GM19025 (cell line): ENCODE results near the gene RAB14.
A peak's percentile ranks its signal among the peaks of the same experiment; 100 is the strongest.

Experiments used
- ATAC-seq: cut with Tn5 transposase; IDR thresholded peaks from one replicate; pipeline ENCODE4 v1.9.1; 2021; ENCODE audit warnings: mild to moderate bottlenecking, low read depth, moderate library complexity; ENCODE audit not compliant: unreplicated experiment

The RAB14 gene

DNA sequence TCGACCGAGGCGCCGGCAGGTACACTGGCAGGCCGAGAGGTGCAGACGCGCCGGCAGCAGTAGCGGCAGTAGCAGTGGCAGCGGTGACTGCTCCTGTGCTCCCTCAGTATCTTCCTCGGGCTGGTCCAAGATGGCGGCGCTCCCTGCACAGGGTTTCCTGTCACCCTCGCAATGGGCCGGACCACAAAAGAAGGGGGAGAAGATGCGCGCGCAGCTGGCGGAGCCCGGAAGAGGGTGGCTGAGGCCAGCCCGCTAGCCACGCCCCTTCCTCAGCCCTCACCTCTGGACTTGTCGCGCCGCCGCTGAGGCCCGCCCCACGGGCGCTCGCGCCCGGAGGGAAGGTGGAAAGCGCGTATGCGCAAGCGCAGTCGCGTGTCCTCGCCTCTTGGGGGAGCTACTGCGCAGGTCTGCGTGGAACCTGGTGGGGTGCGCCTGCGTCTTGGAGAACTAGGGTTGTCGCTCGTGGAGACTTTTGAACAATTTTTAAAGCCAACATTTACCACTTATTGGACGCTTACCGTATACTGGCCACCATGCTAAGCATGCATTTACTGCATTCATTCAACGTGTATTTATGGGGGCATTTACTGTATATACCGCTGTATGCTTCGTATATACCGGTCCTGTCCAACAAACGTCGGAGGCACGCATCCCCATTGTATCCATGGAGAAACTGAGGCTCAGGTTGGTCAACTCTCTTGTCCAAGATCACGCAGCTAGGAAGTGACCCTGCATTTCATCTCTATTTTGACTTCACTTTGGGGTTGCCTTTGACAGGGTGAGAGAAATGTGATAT is at the start of gene RAB14:
TSS of gene RAB14 (minus strand) at position 132 of the 796 bp plus-strand sequence. CDS start 8,457 bp downstream, outside the sequence.
- ATAC-seq: peak; percentile 88

- no peak for ATAC-seq
Measured at GRCh38 chr9:121249563-121249962, 47.9 kb upstream of the RAB14 start.

GRCh38 chr9:121246821-121247561 is 45.3 kb upstream of the RAB14 start:
- ATAC-seq: no peak

- no peak for ATAC-seq
Measured at GRCh38 chr9:121242959-121243346, 41.3 kb upstream of the RAB14 start.

- ATAC-seq: no peak
Measured at GRCh38 chr9:121242219-121242958, 40.7 kb upstream of the RAB14 start.

- ATAC-seq: no peak
Measured at GRCh38 chr9:121240472-121241135, 38.9 kb upstream of the RAB14 start.

DNA sequence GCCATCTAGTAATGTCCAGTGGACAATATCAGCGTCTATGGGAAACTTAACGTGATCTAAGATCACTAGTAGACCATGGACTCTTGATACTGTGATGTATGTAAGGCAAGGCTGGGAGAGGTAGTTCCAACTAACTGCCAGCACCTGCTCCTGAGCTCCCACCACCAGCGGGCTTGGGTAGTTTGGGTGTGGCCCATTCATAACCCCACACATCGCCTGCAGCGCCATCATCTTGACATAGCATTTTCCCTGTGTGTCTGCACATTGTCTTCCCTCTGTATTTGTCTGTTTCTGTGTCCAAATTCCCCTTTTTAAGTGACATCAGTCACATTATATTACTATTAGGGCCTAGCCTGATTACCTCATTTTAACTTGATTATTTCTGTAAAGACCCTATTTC is 38.2 kb upstream of the RAB14 start:
- no peak for ATAC-seq

- no peak for ATAC-seq
Measured at GRCh38 chr9:121239071-121239470, 37.4 kb upstream of the RAB14 start.

DNA sequence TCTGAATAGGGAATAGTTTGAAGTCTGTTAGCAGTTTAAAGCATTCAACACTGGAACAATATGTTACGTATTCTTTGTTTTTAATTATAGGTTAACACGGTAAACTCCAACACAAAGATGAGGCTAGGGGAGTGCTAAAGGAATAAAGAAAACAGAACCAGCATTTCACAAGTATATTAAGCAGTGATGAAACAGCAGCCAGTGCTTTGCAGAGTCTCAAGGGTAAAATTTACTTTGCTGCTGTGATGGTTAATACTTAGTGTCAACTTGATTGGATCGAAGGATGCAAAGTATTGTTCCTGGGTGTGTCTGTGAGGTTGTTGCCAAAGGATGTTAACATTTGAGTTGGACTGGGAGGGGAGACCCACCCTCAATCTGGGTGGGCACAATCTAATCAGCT is 36.2 kb upstream of the RAB14 start:
- no peak for ATAC-seq

GRCh38 chr9:121235512-121235911 is 33.8 kb upstream of the RAB14 start:
- no peak for ATAC-seq

DNA sequence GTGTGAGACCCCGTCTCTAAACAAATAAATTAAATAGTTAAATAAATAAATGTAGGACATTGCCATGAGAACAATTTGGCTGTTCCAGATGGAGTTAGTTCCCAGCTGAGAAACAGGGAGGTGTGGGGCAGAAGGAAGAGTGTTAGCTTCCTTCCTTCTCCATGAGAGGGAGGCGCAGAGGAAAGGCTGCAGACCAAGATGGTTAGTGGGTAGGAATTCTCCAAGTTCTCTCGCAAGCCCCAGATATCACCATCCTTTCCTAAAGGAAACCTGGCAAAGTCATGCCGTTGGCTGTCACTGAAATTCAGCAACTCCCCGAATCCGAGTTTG is 33.1 kb upstream of the RAB14 start:
- ATAC-seq: no peak

DNA sequence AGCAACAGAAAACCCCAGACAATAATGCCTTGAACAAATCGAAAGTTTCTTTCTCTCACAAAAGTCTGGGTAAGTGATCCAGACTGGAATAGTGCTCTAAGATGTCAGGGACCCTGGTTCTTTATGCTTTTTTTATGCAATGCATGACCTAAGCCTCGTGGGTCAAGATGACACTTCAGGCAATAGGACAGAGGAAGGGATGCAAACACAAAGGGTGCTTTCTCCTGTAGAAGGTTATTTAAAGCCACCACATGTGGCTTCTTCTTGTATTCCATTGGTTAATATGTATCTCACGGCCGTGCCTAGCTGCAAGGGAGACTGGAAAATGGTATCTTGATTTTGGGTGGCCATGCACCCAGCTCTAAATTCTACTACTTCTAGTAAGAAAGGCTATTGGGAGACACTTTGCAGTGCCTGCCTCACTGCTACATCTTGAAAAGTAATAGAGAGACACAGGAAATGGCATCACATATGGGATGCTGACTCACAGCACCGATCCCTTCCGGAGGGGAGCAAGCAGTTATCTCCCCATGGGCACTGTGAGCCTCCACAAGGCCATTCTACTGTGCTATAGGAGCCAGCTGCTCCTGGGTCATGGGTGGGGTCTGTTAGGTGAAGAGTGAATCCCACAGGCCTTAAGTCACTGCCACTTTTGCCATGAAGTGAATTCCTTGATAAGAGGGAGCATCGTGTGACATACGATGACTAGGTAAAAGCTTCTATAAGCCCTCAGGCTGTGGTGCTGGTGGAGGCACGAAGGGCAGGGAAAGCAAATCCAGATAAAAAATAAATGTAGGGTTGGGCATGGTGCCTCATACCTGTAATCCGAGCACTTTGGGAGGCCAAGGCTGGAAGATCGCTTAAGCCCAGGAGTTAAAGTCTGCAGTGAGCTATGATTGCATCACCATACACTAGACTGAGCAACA is 32.5 kb upstream of the RAB14 start:
- ATAC-seq: no peak

DNA sequence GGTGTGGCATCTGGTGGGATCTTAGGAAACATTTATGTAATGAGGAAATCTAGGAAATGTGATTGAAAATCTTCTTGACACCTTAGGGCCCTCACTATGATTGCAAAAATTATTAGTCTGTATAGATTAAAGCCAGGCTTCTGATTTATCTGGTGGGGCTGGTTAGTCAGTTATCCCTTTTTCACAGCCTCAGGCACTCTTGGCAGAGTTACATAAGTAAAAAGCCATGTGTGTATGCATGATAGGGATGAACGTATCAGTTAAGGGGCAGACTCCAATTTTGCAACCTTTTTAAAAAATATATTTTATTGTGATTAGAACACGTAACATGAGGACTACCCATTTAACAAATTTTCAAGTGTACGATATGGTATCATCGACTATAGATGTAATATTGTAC is 30.6 kb upstream of the RAB14 start:
- ATAC-seq: no peak

- no peak for ATAC-seq
Measured at GRCh38 chr9:121230256-121230655, 28.6 kb upstream of the RAB14 start.

DNA sequence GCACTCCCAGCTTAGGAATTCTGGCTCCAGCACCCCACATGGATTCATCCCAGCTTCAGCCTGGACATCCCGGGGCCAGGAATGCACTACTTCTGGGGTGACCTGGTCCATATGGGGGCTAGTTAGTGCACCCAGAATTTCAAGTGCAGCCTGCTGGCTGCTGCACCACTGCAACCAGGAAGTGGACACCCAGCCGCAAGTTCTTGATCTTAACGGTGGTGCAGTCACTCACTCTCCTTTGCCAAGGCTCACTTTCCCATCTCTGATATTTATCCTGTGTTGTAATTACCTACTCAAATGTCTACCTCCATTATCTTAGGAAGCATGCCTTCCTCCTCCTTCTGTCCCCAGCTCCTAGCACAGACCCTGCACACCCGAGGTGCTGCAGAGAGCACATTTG is 26.2 kb upstream of the RAB14 start:
- ATAC-seq: no peak

GRCh38 chr9:121226175-121226574 is 24.5 kb upstream of the RAB14 start:
- no peak for ATAC-seq

DNA sequence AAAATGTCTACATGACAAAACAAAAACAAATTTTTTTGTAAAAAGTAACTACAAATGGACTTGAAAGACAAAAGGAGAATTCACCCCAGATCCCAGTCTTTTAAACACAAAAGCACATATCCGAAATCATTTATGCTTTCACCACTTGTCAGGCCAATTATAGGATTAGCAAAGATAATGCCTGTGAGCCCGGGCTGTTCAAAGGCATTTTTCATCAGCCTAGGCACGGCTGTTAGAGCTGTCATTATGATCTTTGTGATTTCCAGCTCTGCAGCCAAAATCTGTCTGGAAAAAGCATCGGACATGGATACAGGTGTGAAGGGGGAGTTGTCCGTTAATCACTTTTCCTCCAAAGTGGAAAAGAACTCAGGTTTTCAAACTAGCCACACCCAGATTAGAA is 23.6 kb upstream of the RAB14 start:
- no peak for ATAC-seq

GRCh38 chr9:121222524-121223171 is 21.0 kb upstream of the RAB14 start:
- ATAC-seq: no peak

DNA sequence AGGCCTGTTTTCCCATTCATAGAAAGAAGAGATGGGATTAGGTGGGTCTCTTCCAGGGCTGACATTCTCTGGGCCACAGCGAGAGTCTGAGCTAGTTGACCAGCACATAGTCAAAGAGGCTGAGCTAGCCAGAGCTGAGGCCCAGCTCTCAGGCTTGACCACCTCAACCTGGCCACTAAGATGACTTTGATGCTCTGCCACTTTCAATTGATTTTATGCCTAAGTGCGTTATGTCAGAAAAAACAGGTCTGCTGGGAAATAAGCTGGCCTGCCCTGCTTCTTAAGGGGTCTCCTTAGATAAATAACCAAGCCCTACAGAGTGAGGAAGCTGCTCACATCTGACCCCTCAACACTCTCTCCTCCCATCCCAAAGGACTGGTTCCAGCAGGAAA is 20.0 kb upstream of the RAB14 start:
- ATAC-seq: no peak
